ENCODE data around the gene MED12L.

Gene MED12L

DNA sequence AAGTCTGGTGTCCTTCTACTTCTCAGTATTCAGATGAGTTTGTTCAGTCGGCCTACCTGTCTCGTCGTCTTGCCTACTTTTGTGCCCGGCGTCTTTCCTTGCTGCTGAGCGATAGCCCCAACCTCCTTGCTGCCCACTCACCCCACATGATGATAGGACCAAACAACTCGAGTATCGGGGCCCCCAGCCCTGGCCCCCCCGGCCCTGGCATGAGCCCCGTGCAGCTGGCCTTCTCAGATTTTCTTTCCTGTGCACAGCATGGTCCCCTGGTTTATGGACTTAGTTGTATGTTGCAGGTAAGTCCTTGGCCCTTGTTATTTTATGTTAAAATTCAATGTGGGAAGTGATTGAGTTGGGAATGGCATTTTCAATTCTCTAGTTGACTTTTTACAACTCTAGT is 74.3 kb downstream of the MED12L start:
- no peak for TF ChIP-seq ISL1 (CRISPR knock-in tag; IDR thresholded peaks at IDR 0.05)
- no peak for TF ChIP-seq ZFP30 (CRISPR knock-in tag; IDR thresholded peaks at IDR 0.05)
- TF ChIP-seq ARNTL (CRISPR knock-in tag; IDR thresholded peaks at IDR 0.05; ENCODE audit: borderline replicate concordance, low read depth) = no peak
- TF ChIP-seq ZNF8 (CRISPR knock-in tag; IDR thresholded peaks at IDR 0.05) = no peak
- TF ChIP-seq SNAI2 (CRISPR knock-in tag; IDR thresholded peaks at IDR 0.05) = no peak
- no peak for TF ChIP-seq PPARA (CRISPR knock-in tag; IDR thresholded peaks at IDR 0.05; ENCODE audit: borderline replicate concordance)
- no peak for TF ChIP-seq TCF4 (CRISPR knock-in tag; IDR thresholded peaks at IDR 0.05; ENCODE audit: borderline replicate concordance)
- TF ChIP-seq CREB5 (CRISPR knock-in tag; IDR thresholded peaks at IDR 0.05; ENCODE audit: low read depth) = no peak
- no peak for TF ChIP-seq ZFP3 (CRISPR knock-in tag; IDR thresholded peaks at IDR 0.05)
- no peak for TF ChIP-seq ZNF565 (CRISPR knock-in tag; conservative IDR thresholded peaks at IDR 0.05; ENCODE audit: low read depth)
- TF ChIP-seq CSDC2 (CRISPR knock-in tag; IDR thresholded peaks at IDR 0.05) = no peak
- no peak for TF ChIP-seq GLIS3 (CRISPR knock-in tag; IDR thresholded peaks at IDR 0.05)
- ATAC-seq = no peak

DNA sequence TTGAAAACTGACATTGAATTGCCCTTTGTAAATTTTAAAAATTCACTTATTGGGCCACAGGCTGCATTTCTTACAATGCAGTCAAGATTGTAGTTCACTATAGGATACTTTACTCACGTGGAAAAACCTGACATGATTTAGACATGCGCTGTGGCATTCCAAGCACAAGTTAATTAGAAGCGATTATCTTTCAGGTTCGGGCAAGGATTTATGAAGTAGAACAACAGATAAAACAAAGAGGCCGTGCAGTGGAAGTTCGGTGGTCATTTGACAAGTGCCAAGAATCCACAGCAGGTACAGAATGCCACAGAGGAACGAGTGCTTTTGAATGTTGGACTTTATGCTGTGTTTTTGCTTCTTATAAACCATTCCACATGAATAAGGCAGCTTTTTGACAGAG is 79.8 kb downstream of the MED12L start:
- no peak for ATAC-seq
- TF ChIP-seq ZNF70 (CRISPR knock-in tag; IDR thresholded peaks at IDR 0.05) (no peak), TOX (CRISPR knock-in tag; IDR thresholded peaks at IDR 0.05; ENCODE audit: borderline replicate concordance) (no peak), ZNF8 (CRISPR knock-in tag; IDR thresholded peaks at IDR 0.05) (no peak), ZFP3 (CRISPR knock-in tag; IDR thresholded peaks at IDR 0.05) (no peak), ZC3H10 (CRISPR knock-in tag; IDR thresholded peaks at IDR 0.05) (no peak), ARNTL (CRISPR knock-in tag; IDR thresholded peaks at IDR 0.05; ENCODE audit: borderline replicate concordance, low read depth) (no peak), ZFP30 (CRISPR knock-in tag; IDR thresholded peaks at IDR 0.05) (no peak), SNAI2 (CRISPR knock-in tag; IDR thresholded peaks at IDR 0.05) (no peak), TCF4 (CRISPR knock-in tag; IDR thresholded peaks at IDR 0.05; ENCODE audit: borderline replicate concordance) (no peak), GLIS3 (CRISPR knock-in tag; IDR thresholded peaks at IDR 0.05) (no peak), CREB5 (CRISPR knock-in tag; IDR thresholded peaks at IDR 0.05; ENCODE audit: low read depth) (no peak), OSR1 (CRISPR knock-in tag; IDR thresholded peaks at IDR 0.05) (no peak), CSRNP3 (CRISPR knock-in tag; IDR thresholded peaks at IDR 0.05) (no peak), PPARA (CRISPR knock-in tag; IDR thresholded peaks at IDR 0.05; ENCODE audit: borderline replicate concordance) (no peak), RARB (CRISPR knock-in tag; IDR thresholded peaks at IDR 0.05) (no peak), CSDC2 (CRISPR knock-in tag; IDR thresholded peaks at IDR 0.05) (no peak), ZNF565 (CRISPR knock-in tag; conservative IDR thresholded peaks at IDR 0.05; ENCODE audit: low read depth) (no peak)
- TF ChIP-seq, protein P1, sequence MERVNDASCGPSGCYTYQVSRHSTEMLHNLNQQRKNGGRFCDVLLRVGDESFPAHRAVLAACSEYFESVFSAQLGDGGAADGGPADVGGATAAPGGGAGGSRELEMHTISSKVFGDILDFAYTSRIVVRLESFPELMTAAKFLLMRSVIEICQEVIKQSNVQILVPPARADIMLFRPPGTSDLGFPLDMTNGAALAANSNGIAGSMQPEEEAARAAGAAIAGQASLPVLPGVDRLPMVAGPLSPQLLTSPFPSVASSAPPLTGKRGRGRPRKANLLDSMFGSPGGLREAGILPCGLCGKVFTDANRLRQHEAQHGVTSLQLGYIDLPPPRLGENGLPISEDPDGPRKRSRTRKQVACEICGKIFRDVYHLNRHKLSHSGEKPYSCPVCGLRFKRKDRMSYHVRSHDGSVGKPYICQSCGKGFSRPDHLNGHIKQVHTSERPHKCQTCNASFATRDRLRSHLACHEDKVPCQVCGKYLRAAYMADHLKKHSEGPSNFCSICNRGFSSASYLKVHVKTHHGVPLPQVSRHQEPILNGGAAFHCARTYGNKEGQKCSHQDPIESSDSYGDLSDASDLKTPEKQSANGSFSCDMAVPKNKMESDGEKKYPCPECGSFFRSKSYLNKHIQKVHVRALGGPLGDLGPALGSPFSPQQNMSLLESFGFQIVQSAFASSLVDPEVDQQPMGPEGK (CRISPR knock-in tag; IDR thresholded peaks at IDR 0.05; ENCODE audit: borderline replicate concordance) = no peak
- TF ChIP-seq, protein P2, sequence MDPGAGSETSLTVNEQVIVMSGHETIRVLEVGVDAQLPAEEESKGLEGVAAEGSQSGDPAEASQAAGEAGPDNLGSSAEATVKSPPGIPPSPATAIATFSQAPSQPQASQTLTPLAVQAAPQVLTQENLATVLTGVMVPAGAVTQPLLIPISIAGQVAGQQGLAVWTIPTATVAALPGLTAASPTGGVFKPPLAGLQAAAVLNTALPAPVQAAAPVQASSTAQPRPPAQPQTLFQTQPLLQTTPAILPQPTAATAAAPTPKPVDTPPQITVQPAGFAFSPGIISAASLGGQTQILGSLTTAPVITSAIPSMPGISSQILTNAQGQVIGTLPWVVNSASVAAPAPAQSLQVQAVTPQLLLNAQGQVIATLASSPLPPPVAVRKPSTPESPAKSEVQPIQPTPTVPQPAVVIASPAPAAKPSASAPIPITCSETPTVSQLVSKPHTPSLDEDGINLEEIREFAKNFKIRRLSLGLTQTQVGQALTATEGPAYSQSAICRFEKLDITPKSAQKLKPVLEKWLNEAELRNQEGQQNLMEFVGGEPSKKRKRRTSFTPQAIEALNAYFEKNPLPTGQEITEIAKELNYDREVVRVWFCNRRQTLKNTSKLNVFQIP (CRISPR knock-in tag; IDR thresholded peaks at IDR 0.05; ENCODE audit: borderline replicate concordance, low read depth) = no peak
- TF ChIP-seq, protein P3, sequence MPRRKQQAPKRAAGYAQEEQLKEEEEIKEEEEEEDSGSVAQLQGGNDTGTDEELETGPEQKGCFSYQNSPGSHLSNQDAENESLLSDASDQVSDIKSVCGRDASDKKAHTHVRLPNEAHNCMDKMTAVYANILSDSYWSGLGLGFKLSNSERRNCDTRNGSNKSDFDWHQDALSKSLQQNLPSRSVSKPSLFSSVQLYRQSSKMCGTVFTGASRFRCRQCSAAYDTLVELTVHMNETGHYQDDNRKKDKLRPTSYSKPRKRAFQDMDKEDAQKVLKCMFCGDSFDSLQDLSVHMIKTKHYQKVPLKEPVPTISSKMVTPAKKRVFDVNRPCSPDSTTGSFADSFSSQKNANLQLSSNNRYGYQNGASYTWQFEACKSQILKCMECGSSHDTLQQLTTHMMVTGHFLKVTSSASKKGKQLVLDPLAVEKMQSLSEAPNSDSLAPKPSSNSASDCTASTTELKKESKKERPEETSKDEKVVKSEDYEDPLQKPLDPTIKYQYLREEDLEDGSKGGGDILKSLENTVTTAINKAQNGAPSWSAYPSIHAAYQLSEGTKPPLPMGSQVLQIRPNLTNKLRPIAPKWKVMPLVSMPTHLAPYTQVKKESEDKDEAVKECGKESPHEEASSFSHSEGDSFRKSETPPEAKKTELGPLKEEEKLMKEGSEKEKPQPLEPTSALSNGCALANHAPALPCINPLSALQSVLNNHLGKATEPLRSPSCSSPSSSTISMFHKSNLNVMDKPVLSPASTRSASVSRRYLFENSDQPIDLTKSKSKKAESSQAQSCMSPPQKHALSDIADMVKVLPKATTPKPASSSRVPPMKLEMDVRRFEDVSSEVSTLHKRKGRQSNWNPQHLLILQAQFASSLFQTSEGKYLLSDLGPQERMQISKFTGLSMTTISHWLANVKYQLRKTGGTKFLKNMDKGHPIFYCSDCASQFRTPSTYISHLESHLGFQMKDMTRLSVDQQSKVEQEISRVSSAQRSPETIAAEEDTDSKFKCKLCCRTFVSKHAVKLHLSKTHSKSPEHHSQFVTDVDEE (CRISPR knock-in tag; IDR thresholded peaks at IDR 0.05) = no peak
